ENCODE measurements around the gene LCN6. TPM values are rescaled to one million over a fixed set of nuclear protein-coding genes. Genes with fewer than 3 reads are reported as not detected.

LCN6 gene
- total RNA-seq, 4 donors from 2014 or later = 14.2 to 70.0 (median 42.9) TPM

GRCh38 chr9:136723362-136723976 is 24.9 kb downstream of the LCN6 start:
- H3K4me3 ChIP-seq = no peak overlapping the region
- no peak for DNase-seq (ENCODE audit: low spot score in 2 of 2)
- H3K4me1 ChIP-seq = peaks cover 0 to 83% (median 30%) of the 10 kb centered on the region in 4 donors
- no peaks in the 10 kb centered on the region for H3K9me3 ChIP-seq
- H3K36me3 ChIP-seq = peaks cover 0 to 61% (median 21%) of the 10 kb centered on the region in 3 donors
- TF ChIP-seq CTCF (IDR thresholded peaks at IDR 0.05) (no peak), POLR2A (IDR thresholded peaks at IDR 0.05) (no peak), EP300 (IDR thresholded peaks at IDR 0.05) (no peak)
- 63 to 92% methylated on average over 8 to 32 of the region's 32 CpGs for WGBS, 2 donors
- H3K27me3 ChIP-seq = no peaks in the 10 kb centered on the region
- H3K27ac ChIP-seq = no peak overlapping the region

- H3K36me3 ChIP-seq = peaks cover 0 to 61% (median 21%) of the 10 kb centered on the region in 3 donors
- no peak for DNase-seq (ENCODE audit: low spot score in 2 of 2)
- no peak for TF ChIP-seq EP300 (IDR thresholded peaks at IDR 0.05)
- no peak for TF ChIP-seq CTCF (IDR thresholded peaks at IDR 0.05)
- no peak for TF ChIP-seq POLR2A (IDR thresholded peaks at IDR 0.05)
- 85 to 88% methylated on average over 19 to 22 of the region's 24 CpGs for WGBS, 2 donors
- H3K9me3 ChIP-seq = no peaks in the 10 kb centered on the region
- H3K27ac ChIP-seq = no peak overlapping the region
- no peak overlapping the region for H3K4me3 ChIP-seq
- peaks cover 0 to 81% (median 30%) of the 10 kb centered on the region in 4 donors for H3K4me1 ChIP-seq
- H3K27me3 ChIP-seq = no peaks in the 10 kb centered on the region
These were observed 25.4 kb downstream of the LCN6 start for GRCh38 chr9:136722969-136723356.

- peaks cover 0 to 4% of the 10 kb centered on the region in 2 donors for H3K27me3 ChIP-seq
- H3K9me3 ChIP-seq = no peaks in the 10 kb centered on the region
- no peak overlapping the region for H3K4me3 ChIP-seq
- H3K27ac ChIP-seq = no peak overlapping the region
- TF ChIP-seq POLR2A (IDR thresholded peaks at IDR 0.05) = no peak
- TF ChIP-seq CTCF (IDR thresholded peaks at IDR 0.05) = no peak
- 78 to 80% methylated on average over 20 to 22 of the region's 31 CpGs for WGBS, 2 donors
- no peak for DNase-seq (ENCODE audit: low spot score in 2 of 2)
- peaks cover 0 to 61% (median 21%) of the 10 kb centered on the region in 3 donors for H3K36me3 ChIP-seq
- peaks cover 0 to 78% (median 29%) of the 10 kb centered on the region in 4 donors for H3K4me1 ChIP-seq
These were observed 26.0 kb downstream of the LCN6 start for GRCh38 chr9:136722093-136722968.

- H3K4me3 ChIP-seq = no peak overlapping the region
- peaks cover 0 to 58% (median 21%) of the 10 kb centered on the region in 3 donors for H3K36me3 ChIP-seq
- peaks cover 0 to 6% of the 10 kb centered on the region in 2 donors for H3K27me3 ChIP-seq
- TF ChIP-seq POLR2A (IDR thresholded peaks at IDR 0.05) = no peak
- no peak for TF ChIP-seq CTCF (IDR thresholded peaks at IDR 0.05)
- no peak for TF ChIP-seq EP300 (IDR thresholded peaks at IDR 0.05)
- peaks cover 0 to 70% (median 22%) of the 10 kb centered on the region in 4 donors for H3K4me1 ChIP-seq
- H3K9me3 ChIP-seq = no peaks in the 10 kb centered on the region
- DNase-seq (ENCODE audit: low spot score in 2 of 2) = no peak
- no peak overlapping the region for H3K27ac ChIP-seq
- 67 to 76% methylated on average over 20 to 27 of the region's 30 CpGs for WGBS, 2 donors
These were observed 26.8 kb downstream of the LCN6 start for GRCh38 chr9:136721339-136722092.
